OCI-LY7 (cell line): ENCODE results near the gene TBC1D5. TPM values are rescaled to one million over a fixed set of nuclear protein-coding genes. Genes with fewer than 3 reads are reported as not detected.

ENCODE experiments used
- BruUV-seq: library from RNA; stranded (reverse); fragments of 400-500 nt; replicated peaks from 2 replicates; lab custom pipeline; 2021; lab: Mats Ljungman, UMichigan
- CTCF ChIA-PET: fragments of 300-600 bp; sonication (Branson Sonifier 250); formaldehyde crosslinking; loops from one replicate; lab custom pipeline; 2022; ENCODE audit warnings: antibody characterized with exemption; ENCODE audit not compliant: unreplicated experiment; lab: Charles Lee
- POLR2A ChIA-PET: fragments of 300-600 bp; sonication (Branson Sonifier 250); formaldehyde crosslinking; loops from one replicate; lab custom pipeline; 2022; ENCODE audit warnings: antibody characterized with exemption; lab: Charles Lee
- DNase-seq: peaks from one replicate; pipeline ENCODE4 v3.0.0-alpha.2; 2015; ENCODE audit warnings: low spot score
- H2AFZ ChIP-seq: fragments of 200-600 bp; sonication (generic), shearing (Covaris generic); 2 replicates; pipeline ENCODE4 v1.6.1; 2014; ENCODE audit warnings: mild to moderate bottlenecking, antibody characterized with exemption, low read length, moderate library complexity
- H3K27ac ChIP-seq: fragments of 200-600 bp; sonication (generic); 2 replicates; pipeline ENCODE4 v1.5.1; 2014; ENCODE audit warnings: mixed run types, low read depth, mild to moderate bottlenecking, moderate library complexity, low read length, inconsistent platforms; ENCODE audit not compliant: poor library complexity, severe bottlenecking
- H3K36me3 ChIP-seq: fragments of 200-600 bp; sonication (generic); 2 replicates; pipeline ENCODE4 v1.6.1; 2014; ENCODE audit warnings: mild to moderate bottlenecking, antibody characterized with exemption, low read length, moderate library complexity, mixed read lengths; ENCODE audit not compliant: insufficient read depth
- H3K4me1 ChIP-seq: fragments of 200-600 bp; sonication (generic); 2 replicates; pipeline ENCODE4 v1.5.1; 2014; ENCODE audit warnings: mild to moderate bottlenecking, low read length; ENCODE audit not compliant: insufficient read depth, poor library complexity, severe bottlenecking
- H3K4me2 ChIP-seq: fragments of 200-600 bp; sonication (generic); 2 replicates; pipeline ENCODE4 v1.6.1; 2014; ENCODE audit warnings: mild to moderate bottlenecking, low read length
- H3K4me3 ChIP-seq: fragments of 200-600 bp; sonication (generic); 2 replicates; pipeline ENCODE4 v1.5.1; 2014; ENCODE audit warnings: mild to moderate bottlenecking, low read depth, low read length; ENCODE audit not compliant: poor library complexity, severe bottlenecking
- H3K79me2 ChIP-seq: fragments of 200-600 bp; sonication (generic); 2 replicates; pipeline ENCODE4 v1.6.1; 2016; ENCODE audit warnings: low read depth, mild to moderate bottlenecking, low read length, moderate library complexity, mixed read lengths; ENCODE audit not compliant: insufficient read depth
- H3K9me2 ChIP-seq: fragments of 200-600 bp; sonication (generic); 2 replicates; pipeline ENCODE4 v1.6.1; 2016; ENCODE audit warnings: mild to moderate bottlenecking, low read length, mixed read lengths; ENCODE audit not compliant: insufficient read depth
- H3K9me3 ChIP-seq: fragments of 200-600 bp; sonication (generic); 2 replicates; pipeline ENCODE4 v1.6.1; 2014; ENCODE audit warnings: mild to moderate bottlenecking, mixed run types, low read length, mixed read lengths
- H4K20me1 ChIP-seq: fragments of 200-600 bp; sonication (generic); 2 replicates; pipeline ENCODE4 v1.6.1; 2014; ENCODE audit warnings: mild to moderate bottlenecking, antibody characterized with exemption, low read length, moderate library complexity, mixed read lengths; ENCODE audit not compliant: insufficient read depth
- CTCF ChIP-seq: fragments of 200-600 bp; sonication (generic); conservative IDR thresholded peaks from 2 replicates; pipeline ENCODE4 v1.5.1; 2014; ENCODE audit warnings: mild to moderate bottlenecking, antibody characterized with exemption, low read length, moderate library complexity, mixed read lengths
- EZH2phosphoT487 ChIP-seq: fragments of 200-600 bp; sonication (generic); IDR thresholded peaks from 2 replicates; pipeline ENCODE4 v1.6.1; 2018; ENCODE audit warnings: low read depth, borderline replicate concordance, mild to moderate bottlenecking, mixed run types, antibody characterized with exemption, low read length, moderate library complexity, mixed read lengths
- intact Hi-C: fragments of 100-400 bp; cut with micrococcal nuclease; formaldehyde crosslinking; loops from one replicate; pipeline ENCODE4 v1.10.0; 2022; ENCODE audit not compliant: unreplicated experiment
- total RNA-seq, 2 experiments: library from RNA; depleted of rRNA in 1 of 2; stranded (reverse); fragments of >200 nt in 1 of 2; shearing (Covaris generic) in 1 of 2; gene quantifications; 2 replicates each; pipeline ENCODE4 v1.2.3, GENCODE V29; 2014 to 2022

Gene TBC1D5
- total RNA-seq, 2 experiments from 2014 or later = 78.5 to 82.4 TPM

GRCh38 chr3:17182166-17182565, 560.3 kb downstream of the TBC1D5 start:
- Histone ChIP-seq H3K9me3 (no peaks in the 10 kb centered on the region), H3K4me2 (peak overlapping the region; percentile 56), H3K27ac (no peak overlapping the region), H3K4me3 (peak overlapping the region; percentile 37), H3K79me2 (no peaks in the 10 kb centered on the region), H3K36me3 (peaks cover 17% of the 10 kb centered on the region), H3K9me2 (no peaks in the 10 kb centered on the region), H3K4me1 (peaks cover 27% of the 10 kb centered on the region), H4K20me1 (no peaks in the 10 kb centered on the region), H2AFZ (no peak overlapping the region)
- intact Hi-C loops = no loop called here
- no peak for TF ChIP-seq EZH2phosphoT487
- no peak for TF ChIP-seq CTCF
- no TSS peak for BruUV-seq
- DNase-seq = peak; percentile 32
- ChIA-PET POLR2A (interaction anchor here (0.6 to 1.5 kb wide), 7 partner anchors 11 to 611 kb away, joined by 3 to 9 read pairs (median 4); no protein-coding TSS in a partner anchor), CTCF (interaction anchor here (0.7 kb wide), 1 partner anchor 13 kb away, joined by 3 read pairs; no protein-coding TSS in a partner anchor)

GRCh38 chr3:17181413-17181907, 561.0 kb downstream of the TBC1D5 start:
- Histone ChIP-seq H3K79me2 (no peaks in the 10 kb centered on the region), H3K4me1 (peaks cover 27% of the 10 kb centered on the region), H3K4me3 (no peak overlapping the region), H3K27ac (no peak overlapping the region), H4K20me1 (no peaks in the 10 kb centered on the region), H3K4me2 (no peak overlapping the region), H3K9me2 (no peaks in the 10 kb centered on the region), H3K36me3 (peaks cover 17% of the 10 kb centered on the region), H2AFZ (no peak overlapping the region), H3K9me3 (no peaks in the 10 kb centered on the region)
- intact Hi-C loops = no loop called here
- no TSS peak for BruUV-seq
- DNase-seq = no peak
- ChIA-PET CTCF (no interaction called here), POLR2A (interaction anchor here (1.2 to 3.3 kb wide), 2 partner anchors 14 to 25 kb away, joined by 3 to 23 read pairs; no protein-coding TSS in a partner anchor)
- TF ChIP-seq EZH2phosphoT487 = no peak
- TF ChIP-seq CTCF = no peak
